Coronary artery (tissue), 2 donors: ENCODE measurements around the gene CNN3.

Source experiments
- DNase-seq: peaks from one replicate; pipeline ENCODE4 v3.0.0-alpha.2; 2017; ENCODE audit warnings: low spot score
- H3K27ac ChIP-seq, 2 donors: fragments of 200-600 bp; sonication (generic); one replicate each; pipeline ENCODE4 v1.5.1; 2016 to 2019
- H3K4me3 ChIP-seq: fragments of 200-600 bp; sonication (generic); 2 replicates; pipeline ENCODE4 v1.5.1; 2016; ENCODE audit warnings: mild to moderate bottlenecking, moderate library complexity
- TF ChIP-seq, protein P1 (sequence below): fragments of 200-600 bp; sonication (generic); IDR thresholded peaks from one replicate; pipeline ENCODE4 v1.5.1; 2019; ENCODE audit warnings: antibody characterized with exemption

Gene CNN3

DNA sequence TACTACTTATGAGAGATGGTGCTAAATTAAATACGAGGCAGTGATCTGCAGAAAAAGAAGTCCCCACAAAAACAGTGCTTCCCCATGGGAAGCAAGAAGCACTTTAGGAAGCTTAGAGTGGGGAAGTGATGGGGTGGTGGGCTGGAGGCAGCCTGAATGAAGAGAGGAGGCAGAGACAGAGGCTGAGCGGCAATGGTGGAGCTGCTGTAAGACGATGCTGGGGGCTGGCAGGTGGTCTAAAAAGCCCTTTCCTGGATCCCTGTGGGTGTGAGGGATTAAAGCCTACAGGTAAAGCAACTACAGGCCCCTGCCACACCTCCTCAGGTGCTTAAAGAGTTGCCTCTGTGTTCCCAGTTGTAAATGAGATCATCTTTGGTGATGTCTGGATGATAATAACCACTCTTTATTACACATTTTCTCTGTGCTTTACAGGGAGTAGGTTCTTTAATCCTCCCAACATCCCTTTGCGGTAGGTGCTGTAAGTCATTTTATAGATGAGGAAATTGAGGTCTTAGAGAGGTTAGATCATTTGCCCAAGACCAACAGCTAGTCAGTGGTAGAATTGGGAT lies 39.2 kb downstream of the CNN3 start:
- H3K4me3 ChIP-seq = no peak overlapping the region
- TF ChIP-seq, protein P1, sequence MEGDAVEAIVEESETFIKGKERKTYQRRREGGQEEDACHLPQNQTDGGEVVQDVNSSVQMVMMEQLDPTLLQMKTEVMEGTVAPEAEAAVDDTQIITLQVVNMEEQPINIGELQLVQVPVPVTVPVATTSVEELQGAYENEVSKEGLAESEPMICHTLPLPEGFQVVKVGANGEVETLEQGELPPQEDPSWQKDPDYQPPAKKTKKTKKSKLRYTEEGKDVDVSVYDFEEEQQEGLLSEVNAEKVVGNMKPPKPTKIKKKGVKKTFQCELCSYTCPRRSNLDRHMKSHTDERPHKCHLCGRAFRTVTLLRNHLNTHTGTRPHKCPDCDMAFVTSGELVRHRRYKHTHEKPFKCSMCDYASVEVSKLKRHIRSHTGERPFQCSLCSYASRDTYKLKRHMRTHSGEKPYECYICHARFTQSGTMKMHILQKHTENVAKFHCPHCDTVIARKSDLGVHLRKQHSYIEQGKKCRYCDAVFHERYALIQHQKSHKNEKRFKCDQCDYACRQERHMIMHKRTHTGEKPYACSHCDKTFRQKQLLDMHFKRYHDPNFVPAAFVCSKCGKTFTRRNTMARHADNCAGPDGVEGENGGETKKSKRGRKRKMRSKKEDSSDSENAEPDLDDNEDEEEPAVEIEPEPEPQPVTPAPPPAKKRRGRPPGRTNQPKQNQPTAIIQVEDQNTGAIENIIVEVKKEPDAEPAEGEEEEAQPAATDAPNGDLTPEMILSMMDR = no peak
- DNase-seq = no peak
- H3K27ac ChIP-seq = no peak overlapping the region

DNA sequence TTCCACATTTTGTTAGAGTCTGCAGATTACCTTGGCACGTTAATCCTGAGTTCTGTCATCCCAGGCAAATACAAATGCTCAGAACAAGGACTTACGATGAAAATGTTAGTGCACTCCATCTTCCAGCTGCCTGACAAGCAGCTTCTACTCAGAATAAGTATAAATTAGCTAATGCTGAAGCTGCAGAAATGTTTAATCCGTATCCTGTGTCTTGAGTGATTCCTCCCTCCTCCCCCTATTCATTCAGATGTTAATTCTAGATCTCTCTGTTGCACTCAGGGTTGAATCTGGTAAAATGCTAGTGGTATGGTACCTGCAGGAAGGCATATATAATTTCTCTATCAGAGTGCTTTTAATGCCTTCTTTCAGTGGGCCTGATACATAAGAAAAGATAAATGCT lies 39.8 kb downstream of the CNN3 start:
- H3K4me3 ChIP-seq = no peak overlapping the region
- TF ChIP-seq, protein P1 = no peak
- no peak for DNase-seq
- H3K27ac ChIP-seq = no peak overlapping the region

DNA sequence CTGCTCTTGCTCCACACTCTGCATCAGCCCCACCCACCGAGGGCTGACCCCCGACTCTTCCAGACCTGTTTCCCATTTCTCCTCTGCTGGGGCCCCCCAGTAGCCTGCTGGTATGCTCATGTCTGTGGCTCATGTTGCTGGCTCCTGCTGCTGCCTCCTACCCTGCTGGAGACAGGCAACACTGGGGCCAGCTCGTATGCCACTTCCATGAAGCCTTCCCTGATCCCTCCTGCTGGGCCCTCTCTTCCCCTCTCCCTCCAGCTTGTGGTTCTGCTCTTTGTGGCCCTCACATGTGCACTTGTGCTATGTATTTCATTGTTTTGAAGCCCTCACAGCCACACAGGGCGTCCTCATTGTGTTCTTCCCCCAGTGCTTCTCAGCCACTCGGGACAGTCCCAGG lies 40.5 kb downstream of the CNN3 start:
- Histone ChIP-seq H3K4me3 (no peak overlapping the region), H3K27ac (no peak overlapping the region)
- DNase-seq = no peak
- TF ChIP-seq, protein P1 = no peak

DNA sequence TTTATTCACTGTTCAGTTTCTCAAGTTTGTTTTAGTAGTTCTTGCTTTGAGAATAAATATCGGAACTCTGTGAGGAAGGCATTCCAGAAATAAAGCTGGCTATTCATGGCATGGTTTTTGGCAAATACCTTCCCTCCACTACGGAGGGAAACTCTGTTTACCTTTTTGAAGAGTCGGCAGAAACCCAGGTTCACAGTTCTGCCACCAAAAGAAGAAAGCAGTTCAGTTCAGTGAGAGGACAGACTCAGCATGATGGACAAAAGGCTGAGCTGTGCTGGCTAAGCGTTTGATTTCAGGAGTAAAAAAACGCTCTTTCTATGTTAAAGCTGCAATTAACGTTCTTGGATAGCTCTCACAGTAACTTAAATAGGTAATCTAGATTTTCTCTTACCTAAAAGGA lies 42.4 kb downstream of the CNN3 start:
- no peak for DNase-seq
- H3K27ac ChIP-seq = peak overlapping the region; percentile 71 to 79
- TF ChIP-seq, protein P1 = no peak
- H3K4me3 ChIP-seq = peak overlapping the region; percentile 47

DNA sequence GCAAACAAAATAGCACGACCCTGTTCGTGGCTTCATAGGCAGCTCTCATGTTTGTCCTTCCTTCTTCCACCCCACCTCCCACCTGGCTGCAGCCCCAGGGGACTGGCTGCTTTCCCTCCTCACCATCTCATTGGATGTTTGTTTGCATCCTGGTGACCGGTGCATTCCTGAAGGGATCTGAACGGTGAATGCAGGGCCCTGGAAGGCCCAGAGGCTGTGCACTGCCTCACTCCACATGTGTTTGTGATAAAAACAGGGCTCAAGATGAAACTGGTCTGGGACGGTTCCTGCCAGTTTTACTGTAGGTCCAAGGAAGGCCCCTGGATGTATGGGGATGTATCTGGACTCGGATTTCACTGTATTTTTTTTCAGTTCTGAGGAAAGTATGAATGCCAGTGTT lies 42.8 kb downstream of the CNN3 start:
- TF ChIP-seq, protein P1 = no peak
- DNase-seq = no peak
- H3K27ac ChIP-seq = peak overlapping the region; percentile 71 to 79
- peak overlapping the region; percentile 47 for H3K4me3 ChIP-seq

DNA sequence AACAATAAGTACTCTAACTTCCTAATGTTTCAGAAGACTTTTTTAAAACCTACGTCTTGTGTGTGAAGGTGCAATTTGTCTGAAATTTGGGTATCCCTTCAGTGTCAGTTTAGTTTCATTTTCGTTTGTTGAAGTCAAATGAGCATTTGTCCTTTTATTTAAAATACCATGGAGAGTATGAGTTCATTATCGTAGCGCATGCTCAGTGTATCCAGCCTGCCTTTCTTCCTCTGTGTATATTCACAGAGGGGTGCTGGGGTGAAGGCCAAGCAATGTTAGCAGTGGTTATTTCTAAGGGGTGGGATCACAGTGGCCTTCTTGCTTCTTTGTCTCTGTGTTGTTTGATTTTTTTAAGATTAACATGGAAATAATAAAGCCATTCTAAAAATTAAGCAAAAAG lies 43.2 kb downstream of the CNN3 start:
- Histone ChIP-seq H3K4me3 (peak overlapping the region; percentile 47), H3K27ac (peak overlapping the region; percentile 71 to 79)
- TF ChIP-seq, protein P1 = no peak
- DNase-seq = no peak

DNA sequence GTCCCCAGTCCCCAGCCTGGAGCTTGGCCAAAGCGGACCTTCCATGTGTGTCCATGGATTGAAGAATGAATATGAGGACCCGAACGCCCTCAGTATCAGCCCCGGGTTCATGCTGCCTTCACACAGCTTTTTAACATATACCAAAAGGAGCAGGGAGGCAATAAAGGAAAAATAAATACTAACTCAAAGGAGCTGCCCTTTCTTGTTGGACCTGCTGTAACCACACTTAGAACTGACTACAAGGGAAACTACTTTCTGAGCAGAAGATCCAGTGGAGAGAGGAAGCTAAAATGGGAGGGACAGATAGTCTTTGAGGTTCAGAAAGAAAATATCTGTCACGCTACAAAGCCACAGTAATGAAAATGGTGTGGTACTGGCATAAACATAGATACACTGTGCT lies 48.6 kb downstream of the CNN3 start:
- no peak overlapping the region for H3K4me3 ChIP-seq
- no peak overlapping the region for H3K27ac ChIP-seq
- TF ChIP-seq, protein P1 = no peak
- no peak for DNase-seq
